IMR-90 (cell line): ENCODE data around the gene PRSS21. TPM values are rescaled to one million over a fixed set of nuclear protein-coding genes. Genes with fewer than 3 reads are reported as not detected.

Experiments
- ATAC-seq: fragments of 200-7000 bp; cut with Tn5 transposase; 2 replicates; pipeline ENCODE4 v1.9.1; 2020; ENCODE audit warnings: low read depth, mild to moderate bottlenecking, moderate library complexity
- BruUV-seq: library from RNA; stranded (reverse); fragments of 400-500 nt; replicated peaks from 2 replicates; lab custom pipeline; 2021; lab: Mats Ljungman, UMichigan
- CTCF ChIA-PET: fragments of 300-600 bp; formaldehyde crosslinking; extraction: SDS; loops from one replicate; lab custom pipeline; 2021; ENCODE audit warnings: antibody characterized with exemption; lab: Yijun Ruan, JAX
- POLR2A ChIA-PET: fragments of 300-600 bp; sonication (Branson Sonifier 250); formaldehyde crosslinking; loops from one replicate; lab custom pipeline; 2022; ENCODE audit warnings: antibody characterized with exemption; ENCODE audit not compliant: unreplicated experiment; lab: Charles Lee
- DNase-seq: peaks from one replicate; pipeline ENCODE4 v3.0.0; 2013
- H2AFZ ChIP-seq: replicated peaks from 2 replicates; pipeline ENCODE3; 2013; ENCODE audit warnings: low read length, mild to moderate bottlenecking; ENCODE audit not compliant: poor library complexity
- H2AK5ac ChIP-seq: 2 replicates; pipeline ENCODE4 v1.6.1; 2013; ENCODE audit warnings: low read depth, low read length, inconsistent platforms
- H2AK9ac ChIP-seq: replicated peaks from 2 replicates; pipeline ENCODE3; 2013; ENCODE audit warnings: mild to moderate bottlenecking, low read depth, low read length, moderate library complexity; ENCODE audit not compliant: poor library complexity
- H2BK120ac ChIP-seq: 2 replicates; pipeline ENCODE4 v1.6.1; 2013; ENCODE audit warnings: low read depth, low read length, inconsistent platforms
- H2BK15ac ChIP-seq: 3 replicates; pipeline ENCODE4 v1.6.1; 2013; ENCODE audit warnings: low read depth, low read length, inconsistent platforms
- H2BK20ac ChIP-seq: 2 replicates; pipeline ENCODE4 v1.6.1; 2013; ENCODE audit warnings: low read depth, mild to moderate bottlenecking, inconsistent platforms, low read length, moderate library complexity
- H2BK5ac ChIP-seq: 2 replicates; pipeline ENCODE4 v1.6.1; 2013; ENCODE audit warnings: mild to moderate bottlenecking, low read depth, low read length, inconsistent platforms; ENCODE audit not compliant: poor library complexity, severe bottlenecking
- H3K14ac ChIP-seq: replicated peaks from 2 replicates; pipeline ENCODE4 v1.6.1; 2013; ENCODE audit warnings: low read depth, low read length, inconsistent platforms
- H3K18ac ChIP-seq: 2 replicates; pipeline ENCODE4 v1.6.1; 2013; ENCODE audit warnings: low read depth, low read length, control low read depth
- H3K23ac ChIP-seq: 2 replicates; pipeline ENCODE4 v1.6.1; 2013; ENCODE audit warnings: low read depth, low read length, inconsistent platforms
- H3K27ac ChIP-seq: 2 replicates; pipeline ENCODE4 v1.5.1; 2013; ENCODE audit warnings: mild to moderate bottlenecking, control low read depth, low read length; ENCODE audit not compliant: insufficient read depth
- H3K27me3 ChIP-seq: 2 replicates; pipeline ENCODE4 v1.6.1; 2013; ENCODE audit warnings: low read length; ENCODE audit not compliant: control insufficient read depth, insufficient read depth
- H3K36me3 ChIP-seq: 2 replicates; pipeline ENCODE4 v1.6.1; 2013; ENCODE audit warnings: low read length, mixed read lengths; ENCODE audit not compliant: control insufficient read depth, insufficient read depth
- H3K4ac ChIP-seq: 2 replicates; pipeline ENCODE4 v1.6.1; 2013; ENCODE audit warnings: low read depth, low read length, inconsistent platforms
- H3K4me1 ChIP-seq: 2 replicates; pipeline ENCODE4 v1.6.1; 2013; ENCODE audit warnings: low read length, mixed read lengths; ENCODE audit not compliant: control insufficient read depth, insufficient read depth
- H3K4me2 ChIP-seq: 2 replicates; pipeline ENCODE4 v1.6.1; 2013; ENCODE audit warnings: low read depth, mild to moderate bottlenecking, control low read depth, low read length, moderate library complexity
- H3K4me3 ChIP-seq: 2 replicates; pipeline ENCODE4 v1.5.1; 2013; ENCODE audit warnings: low read depth, mild to moderate bottlenecking, control low read depth, low read length, moderate library complexity; ENCODE audit not compliant: insufficient read depth
- H3K56ac ChIP-seq: 2 replicates; pipeline ENCODE4 v1.6.1; 2013; ENCODE audit warnings: low read length, inconsistent platforms; ENCODE audit not compliant: insufficient read depth; ENCODE audit errors: extremely low read depth
- H3K79me1 ChIP-seq, 2 experiments: 2 replicates each; pipeline ENCODE4 v1.6.1; 2013; ENCODE audit warnings: low read length in 2 of 2, inconsistent platforms in 1 of 2, low read depth in 1 of 2
- H3K9ac ChIP-seq: 2 replicates; pipeline ENCODE4 v1.6.1; 2013; ENCODE audit warnings: low read depth, low read length, control low read depth
- H3K9me1 ChIP-seq: 2 replicates; pipeline ENCODE4 v1.6.1; 2013; ENCODE audit warnings: low read length, inconsistent platforms; ENCODE audit not compliant: insufficient read depth
- H3K9me3 ChIP-seq: 2 replicates; pipeline ENCODE4 v1.6.1; 2013; ENCODE audit warnings: low read length; ENCODE audit not compliant: control insufficient read depth, insufficient read depth
- H4K20me1 ChIP-seq: 2 replicates; pipeline ENCODE4 v1.6.1; 2013; ENCODE audit warnings: low read length, inconsistent platforms; ENCODE audit not compliant: insufficient read depth
- H4K5ac ChIP-seq: 2 replicates; pipeline ENCODE4 v1.6.1; 2013; ENCODE audit warnings: mild to moderate bottlenecking, low read depth, low read length, control low read depth
- H4K8ac ChIP-seq, 2 experiments: 2 replicates each; pipeline ENCODE4 v1.6.1; 2013; ENCODE audit warnings: low read depth in 2 of 2, low read length in 2 of 2, control low read depth in 1 of 2, inconsistent platforms in 1 of 2
- H4K91ac ChIP-seq: 2 replicates; pipeline ENCODE4 v1.6.1; 2013; ENCODE audit warnings: low read depth, low read length, inconsistent platforms; ENCODE audit not compliant: insufficient read depth
- BHLHE40 ChIP-seq: fragments of 150-350 bp; IDR thresholded peaks from 2 replicates; pipeline ENCODE4 v1.6.1; 2016; ENCODE audit warnings: mild to moderate bottlenecking, low read depth, low read length
- CEBPB ChIP-seq: IDR thresholded peaks from 2 replicates; pipeline ENCODE4 v1.6.1; 2012; ENCODE audit warnings: low read depth, low read length, improper control_type of control experiment
- CHD1 ChIP-seq: IDR thresholded peaks from 2 replicates; pipeline ENCODE4 v1.6.1; 2012; ENCODE audit warnings: low read depth, low read length, improper control_type of control experiment
- FOS ChIP-seq: fragments of 150-350 bp; IDR thresholded peaks from 2 replicates; pipeline ENCODE4 v1.6.1; 2016; ENCODE audit warnings: low read depth, low read length
- MAZ ChIP-seq: IDR thresholded peaks from 2 replicates; pipeline ENCODE4 v1.6.1; 2012; ENCODE audit warnings: low read depth, mild to moderate bottlenecking, low read length, improper control_type of control experiment, moderate library complexity, borderline replicate concordance
- MXI1 ChIP-seq: IDR thresholded peaks from 2 replicates; pipeline ENCODE4 v1.6.1; 2012; ENCODE audit warnings: low read depth, mild to moderate bottlenecking, low read length, moderate library complexity, borderline replicate concordance
- NFE2L2 ChIP-seq: fragments of 150-350 bp; IDR thresholded peaks from 2 replicates; pipeline ENCODE4 v1.6.1; 2016; ENCODE audit warnings: low read depth, mild to moderate bottlenecking, low read length
- POLR2A ChIP-seq: IDR thresholded peaks from 2 replicates; pipeline ENCODE4 v1.6.1; 2012; ENCODE audit warnings: mild to moderate bottlenecking, low read depth, low read length
- RAD21 ChIP-seq: IDR thresholded peaks from 2 replicates; pipeline ENCODE4 v1.6.1; 2012; ENCODE audit warnings: low read length, improper control_type of control experiment
- RCOR1 ChIP-seq: IDR thresholded peaks from 2 replicates; pipeline ENCODE4 v1.6.1; 2012; ENCODE audit warnings: mild to moderate bottlenecking, low read length, improper control_type of control experiment; ENCODE audit not compliant: insufficient replicate concordance
- RFX5 ChIP-seq: IDR thresholded peaks from 2 replicates; pipeline ENCODE4 v1.8.0; 2012; ENCODE audit warnings: low read depth, mild to moderate bottlenecking, low read length, moderate library complexity
- SMC3 ChIP-seq: fragments of 150-350 bp; IDR thresholded peaks from 2 replicates; pipeline ENCODE4 v1.6.1; 2016; ENCODE audit warnings: low read depth, mild to moderate bottlenecking, antibody characterized with exemption, low read length, moderate library complexity
- WGBS, 2 experiments: methylation state at CpG; one replicate each; pipeline versions ENCODE4 v1.1.5 to v1.1.7; 2013; ENCODE audit warnings: missing lambda C conversion rate in 2 of 2; ENCODE audit not compliant: insufficient read length in 1 of 2; ENCODE audit errors: extremely low coverage in 2 of 2; 5-methylcytosine and 5-hydroxymethylcytosine counted together
- dilution Hi-C: fragments of 300-500 bp; cut with HindIII; formaldehyde crosslinking; loops from one replicate; pipeline ENCODE4 v1.14.3; 2018; ENCODE audit warnings: low sequenced_read_pairs; ENCODE audit not compliant: unreplicated experiment
- in situ Hi-C: fragments of 300-500 bp; cut with MboI; formaldehyde crosslinking; loops from 3 replicates; pipeline ENCODE4 v1.14.3; 2019; ENCODE audit warnings: low sequenced_read_pairs, inconsistent platforms, mixed read lengths
- intact Hi-C: fragments of 100-400 bp; cut with micrococcal nuclease; formaldehyde crosslinking; loops from 2 replicates; pipeline ENCODE4 v1.10.0; 2022
- polyA plus RNA-seq, 3 experiments: library from polyadenylated mRNA; depleted of rRNA; stranded (reverse); fragments of >200 nt; gene quantifications; 2 replicates each; pipeline ENCODE4 v1.2.3, GENCODE V29; 2012; ENCODE audit warnings: low replicate concordance in 1 of 3
- total RNA-seq: library from RNA; depleted of rRNA; stranded (reverse); fragments of >200 nt; gene quantifications from 2 replicates; pipeline ENCODE4 v1.2.3, GENCODE V29; 2012
- TF ChIP-seq, protein P1 (sequence below): fragments of 150-350 bp; IDR thresholded peaks from 2 replicates; pipeline ENCODE4 v1.6.1; 2017; ENCODE audit warnings: mild to moderate bottlenecking, antibody characterized with exemption, low read length, low read depth
- TF ChIP-seq, protein P2 (sequence below): conservative IDR thresholded peaks from 2 replicates; pipeline ENCODE4 v1.5.1; 2012; ENCODE audit warnings: mild to moderate bottlenecking, low read depth, low read length, improper control_type of control experiment
- TF ChIP-seq, protein P3 (sequence below): fragments of 150-350 bp; IDR thresholded peaks from 2 replicates; pipeline ENCODE4 v1.6.1; 2016; ENCODE audit warnings: low read depth, mild to moderate bottlenecking, low read length, moderate library complexity, borderline replicate concordance

PRSS21 gene
- total and polyA plus RNA-seq, 2 of the 4 experiments (the other 2 are of a cell fraction) = 0.21 TPM; not detected in 1

DNA sequence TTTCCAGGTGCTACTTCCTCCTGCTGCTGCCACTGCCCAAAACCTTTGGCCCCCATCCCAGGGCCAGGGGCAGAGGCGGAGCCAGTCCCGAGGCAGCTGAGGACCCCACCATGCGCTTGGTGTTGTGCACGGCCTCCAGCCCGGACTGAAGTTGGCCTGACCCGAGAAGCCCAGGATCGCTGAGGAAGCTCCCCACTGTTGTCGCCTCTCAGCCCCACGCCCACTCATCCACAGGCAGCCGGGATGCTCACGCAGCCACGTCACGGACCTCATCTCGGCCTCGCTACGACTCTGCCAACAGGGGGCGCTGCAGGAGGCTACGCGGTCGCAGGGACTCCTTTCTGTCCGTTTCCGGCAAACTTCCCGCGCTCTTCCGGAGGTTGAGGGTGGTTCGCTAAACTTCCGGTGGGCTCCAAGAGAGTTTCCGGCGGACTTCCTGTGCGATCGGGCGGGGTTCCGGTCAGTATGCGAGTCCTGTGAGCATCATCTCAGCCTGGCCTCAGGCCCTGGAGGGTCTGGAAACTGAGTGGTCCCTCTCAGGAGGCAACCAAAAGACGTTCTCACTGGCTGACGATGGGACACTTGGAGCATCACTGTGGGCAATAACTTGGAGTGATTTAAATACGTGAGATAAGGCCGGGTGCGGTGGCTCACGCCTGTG lies 25.4 kb downstream of the PRSS21 start:
- H2BK15ac ChIP-seq = 0 out of 3 replicates have a peak overlapping the region, but pooled peaks have one; percentile 30
- H4K20me1 ChIP-seq = peaks cover 4% of the 10 kb centered on the region; the same call in 1 of the 2 replicates
- H3K27me3 ChIP-seq = no peaks in the 10 kb centered on the region; the same call in 1 of the 2 replicates
- H3K9ac ChIP-seq = no peak overlapping the region
- H3K23ac ChIP-seq = no peak overlapping the region
- H3K36me3 ChIP-seq = no peaks in the 10 kb centered on the region
- peak overlapping the region; percentile 12; the same call in 1 of the 2 replicates for H4K5ac ChIP-seq
- peaks cover 7% of the 10 kb centered on the region for H3K4me1 ChIP-seq
- peak overlapping the region; percentile 55 for H2AK9ac ChIP-seq
- no peak overlapping the region for H2BK5ac ChIP-seq
- in situ Hi-C loops = no loop called here
- ChIA-PET POLR2A (no interaction called here), CTCF (no interaction called here)
- ATAC-seq (no peak), DNase-seq (no peak)
- H3K18ac ChIP-seq = no peak overlapping the region
- H2AK5ac ChIP-seq = peak overlapping the region; percentile 76
- BruUV-seq = no TSS peak
- H3K9me3 ChIP-seq = no peaks in the 10 kb centered on the region
- H3K79me1 ChIP-seq = no peaks in the 10 kb centered on the region
- no peak overlapping the region for H3K4me3 ChIP-seq
- H3K4ac ChIP-seq = no peak overlapping the region
- no peak overlapping the region for H3K4me2 ChIP-seq
- H3K14ac ChIP-seq = no peak overlapping the region; the same call in 1 of the 2 replicates
- no peak overlapping the region; the same call in 1 of the 2 replicates for H2BK120ac ChIP-seq
- intact Hi-C loops = no loop called here
- H3K27ac ChIP-seq = no peak overlapping the region
- 46% methylated on average over 19 of the region's 40 CpGs; no CpG with 5 or more reads in 1 of the 2 experiments for WGBS, 2 experiments
- dilution Hi-C loops = no loop called here
- no peak overlapping the region; the same call in 1 of the 2 replicates for H4K91ac ChIP-seq
- peak overlapping the region in 1 of 2 experiments; percentile 82; a peak in 2 of 4 replicates for H4K8ac ChIP-seq
- peak overlapping the region; percentile 17; the same call in 1 of the 2 replicates for H2BK20ac ChIP-seq
- H3K9me1 ChIP-seq = peaks cover 6% of the 10 kb centered on the region
- peak overlapping the region; percentile 78 for H2AFZ ChIP-seq
- H3K56ac ChIP-seq = no peak overlapping the region
- TF ChIP-seq RAD21 (peak; percentile 19; the same call in 1 of the 2 replicates), RFX5 (no peak), POLR2A (no peak), MAZ (no peak), BHLHE40 (no peak), CEBPB (no peak), RCOR1 (no peak), MXI1 (no peak), CHD1 (no peak), NFE2L2 (no peak), FOS (no peak), SMC3 (peak; percentile 27; the same call in 1 of the 2 replicates)
- TF ChIP-seq, protein P1, sequence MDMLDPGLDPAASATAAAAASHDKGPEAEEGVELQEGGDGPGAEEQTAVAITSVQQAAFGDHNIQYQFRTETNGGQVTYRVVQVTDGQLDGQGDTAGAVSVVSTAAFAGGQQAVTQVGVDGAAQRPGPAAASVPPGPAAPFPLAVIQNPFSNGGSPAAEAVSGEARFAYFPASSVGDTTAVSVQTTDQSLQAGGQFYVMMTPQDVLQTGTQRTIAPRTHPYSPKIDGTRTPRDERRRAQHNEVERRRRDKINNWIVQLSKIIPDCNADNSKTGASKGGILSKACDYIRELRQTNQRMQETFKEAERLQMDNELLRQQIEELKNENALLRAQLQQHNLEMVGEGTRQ = no peak
- TF ChIP-seq, protein P2, sequence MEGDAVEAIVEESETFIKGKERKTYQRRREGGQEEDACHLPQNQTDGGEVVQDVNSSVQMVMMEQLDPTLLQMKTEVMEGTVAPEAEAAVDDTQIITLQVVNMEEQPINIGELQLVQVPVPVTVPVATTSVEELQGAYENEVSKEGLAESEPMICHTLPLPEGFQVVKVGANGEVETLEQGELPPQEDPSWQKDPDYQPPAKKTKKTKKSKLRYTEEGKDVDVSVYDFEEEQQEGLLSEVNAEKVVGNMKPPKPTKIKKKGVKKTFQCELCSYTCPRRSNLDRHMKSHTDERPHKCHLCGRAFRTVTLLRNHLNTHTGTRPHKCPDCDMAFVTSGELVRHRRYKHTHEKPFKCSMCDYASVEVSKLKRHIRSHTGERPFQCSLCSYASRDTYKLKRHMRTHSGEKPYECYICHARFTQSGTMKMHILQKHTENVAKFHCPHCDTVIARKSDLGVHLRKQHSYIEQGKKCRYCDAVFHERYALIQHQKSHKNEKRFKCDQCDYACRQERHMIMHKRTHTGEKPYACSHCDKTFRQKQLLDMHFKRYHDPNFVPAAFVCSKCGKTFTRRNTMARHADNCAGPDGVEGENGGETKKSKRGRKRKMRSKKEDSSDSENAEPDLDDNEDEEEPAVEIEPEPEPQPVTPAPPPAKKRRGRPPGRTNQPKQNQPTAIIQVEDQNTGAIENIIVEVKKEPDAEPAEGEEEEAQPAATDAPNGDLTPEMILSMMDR = peak; percentile 36
- TF ChIP-seq, protein P3, sequence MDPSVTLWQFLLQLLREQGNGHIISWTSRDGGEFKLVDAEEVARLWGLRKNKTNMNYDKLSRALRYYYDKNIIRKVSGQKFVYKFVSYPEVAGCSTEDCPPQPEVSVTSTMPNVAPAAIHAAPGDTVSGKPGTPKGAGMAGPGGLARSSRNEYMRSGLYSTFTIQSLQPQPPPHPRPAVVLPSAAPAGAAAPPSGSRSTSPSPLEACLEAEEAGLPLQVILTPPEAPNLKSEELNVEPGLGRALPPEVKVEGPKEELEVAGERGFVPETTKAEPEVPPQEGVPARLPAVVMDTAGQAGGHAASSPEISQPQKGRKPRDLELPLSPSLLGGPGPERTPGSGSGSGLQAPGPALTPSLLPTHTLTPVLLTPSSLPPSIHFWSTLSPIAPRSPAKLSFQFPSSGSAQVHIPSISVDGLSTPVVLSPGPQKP = no peak
